Neural progenitor cell (in vitro differentiated cells): Measurements from ENCODE around the gene ABHD2. TPM values are rescaled to one million over a fixed set of nuclear protein-coding genes. Genes with fewer than 3 reads are reported as not detected.

ENCODE experiments used
- DNase-seq: peaks from one replicate; pipeline ENCODE4 v3.0.0-alpha.2; 2016; ENCODE audit warnings: low spot score
- H2AFZ ChIP-seq: fragments of 200-600 bp; sonication (generic); replicated peaks from 2 replicates; pipeline ENCODE4 v1.6.1; 2016; ENCODE audit warnings: antibody characterized with exemption
- H3F3A ChIP-seq: fragments of 200-600 bp; sonication (generic); 2 replicates; pipeline ENCODE4 v1.6.1; 2016; ENCODE audit warnings: antibody characterized with exemption, low read depth
- H3K27ac ChIP-seq: fragments of 200-600 bp; sonication (generic); 2 replicates; pipeline ENCODE4 v1.5.1; 2016; ENCODE audit warnings: mild to moderate bottlenecking
- H3K27me3 ChIP-seq: fragments of 200-600 bp; sonication (generic); 2 replicates; pipeline ENCODE4 v1.6.1; 2016; ENCODE audit warnings: mild to moderate bottlenecking, moderate library complexity
- H3K36me3 ChIP-seq: fragments of 200-600 bp; sonication (generic); 2 replicates; pipeline ENCODE4 v1.5.1; 2016
- H3K4me1 ChIP-seq: fragments of 200-600 bp; sonication (generic); 2 replicates; pipeline ENCODE4 v1.6.1; 2016; ENCODE audit warnings: mixed run types
- H3K4me2 ChIP-seq: fragments of 200-600 bp; sonication (generic); 2 replicates; pipeline ENCODE4 v1.6.1; 2016
- H3K4me3 ChIP-seq: fragments of 200-600 bp; sonication (generic); 2 replicates; pipeline ENCODE4 v1.5.1; 2016
- H3K79me2 ChIP-seq: fragments of 200-600 bp; sonication (generic); 2 replicates; pipeline ENCODE4 v1.6.1; 2016; ENCODE audit warnings: low read depth
- H3K9ac ChIP-seq: fragments of 200-600 bp; sonication (generic); 2 replicates; pipeline ENCODE4 v1.6.1; 2016
- H3K9me3 ChIP-seq: fragments of 200-600 bp; sonication (generic); 2 replicates; pipeline ENCODE4 v1.5.1; 2016; ENCODE audit warnings: low read depth
- H4K20me1 ChIP-seq: fragments of 200-600 bp; sonication (generic); 2 replicates; pipeline ENCODE4 v1.6.1; 2016; ENCODE audit warnings: low read depth
- H3K27ac Mint-ChIP-seq: 3 replicates; pipeline ENCODE4 v1.8.0; 2021; ENCODE audit warnings: mixed read lengths
- H3K27me3 Mint-ChIP-seq: 2 replicates; pipeline ENCODE4 v1.8.0; 2022; ENCODE audit warnings: low read depth, mild to moderate bottlenecking, inconsistent platforms, moderate library complexity, mixed read lengths; ENCODE audit not compliant: insufficient read depth
- H3K36me3 Mint-ChIP-seq: 3 replicates; pipeline ENCODE4 v1.8.0; 2021; ENCODE audit warnings: mixed read lengths
- H3K4me1 Mint-ChIP-seq: 3 replicates; pipeline ENCODE4 v1.8.0; 2021; ENCODE audit warnings: mixed read lengths
- H3K4me3 Mint-ChIP-seq: 3 replicates; pipeline ENCODE4 v1.8.0; 2021; ENCODE audit warnings: mild to moderate bottlenecking, moderate library complexity, mixed read lengths
- H3K9me3 Mint-ChIP-seq: 3 replicates; pipeline ENCODE4 v1.8.0; 2020; ENCODE audit warnings: mixed read lengths
- CTCF ChIP-seq: fragments of 200-600 bp; sonication (generic); IDR thresholded peaks from 2 replicates; pipeline ENCODE4 v1.5.1; 2017; ENCODE audit warnings: antibody characterized with exemption, mild to moderate bottlenecking
- EZH2 ChIP-seq: fragments of 200-600 bp; sonication (generic); IDR thresholded peaks from 2 replicates; pipeline ENCODE4 v1.6.1; 2017; ENCODE audit warnings: antibody characterized with exemption, mild to moderate bottlenecking, moderate library complexity
- EZH2phosphoT487 ChIP-seq: fragments of 200-600 bp; sonication (generic); IDR thresholded peaks from 2 replicates; pipeline ENCODE4 v1.6.1; 2017; ENCODE audit warnings: antibody characterized with exemption
- total RNA-seq: library from RNA; depleted of rRNA; stranded (reverse); fragments of >200 nt; gene quantifications from 2 replicates; pipeline ENCODE4 v1.2.3, GENCODE V29; 2015; ENCODE audit warnings: low replicate concordance

Gene ABHD2
- total RNA-seq, 1 donor from 2014 or later, result 10.9 TPM

DNA sequence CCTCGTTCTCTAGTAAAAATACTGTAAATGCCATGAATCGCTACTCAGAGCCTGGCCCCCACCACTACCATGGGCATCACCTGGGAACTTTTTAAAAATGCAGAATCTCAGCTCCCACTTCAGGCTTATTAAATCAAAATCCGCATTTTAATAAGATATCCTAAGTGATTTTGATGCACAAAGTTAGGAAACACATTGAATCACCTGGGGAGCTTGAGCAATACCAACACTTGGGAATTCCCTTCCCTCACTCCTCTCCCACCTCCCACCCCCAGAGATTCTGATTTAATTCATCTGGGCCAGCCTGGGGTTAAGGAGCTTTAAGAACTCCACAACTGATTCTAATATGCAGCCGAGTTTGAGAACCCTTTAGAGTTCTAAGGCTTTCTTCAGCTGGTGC, 106.4 kb downstream of the ABHD2 start:
- Histone ChIP-seq H3F3A (peaks cover 28% of the 10 kb centered on the region), H3K9ac (no peak overlapping the region), H3K4me3 (no peak overlapping the region), H3K9me3 (no peaks in the 10 kb centered on the region), H3K27me3 (no peaks in the 10 kb centered on the region), H3K4me2 (no peak overlapping the region), H3K27ac (no peak overlapping the region), H4K20me1 (peaks cover 4% of the 10 kb centered on the region), H3K36me3 (no peaks in the 10 kb centered on the region), H2AFZ (no peak overlapping the region), H3K4me1 (peaks cover 37% of the 10 kb centered on the region), H3K79me2 (no peaks in the 10 kb centered on the region)
- Mint-ChIP-seq H3K36me3 (peaks cover 17% of the 10 kb centered on the region), H3K27me3 (peaks cover 2% of the 10 kb centered on the region), H3K9me3 (no peaks in the 10 kb centered on the region), H3K4me1 (peaks cover 37% of the 10 kb centered on the region), H3K27ac (no peak overlapping the region), H3K4me3 (no peak overlapping the region)
- no peak for TF ChIP-seq EZH2
- TF ChIP-seq CTCF, result no peak
- no peak for TF ChIP-seq EZH2phosphoT487
- no peak for DNase-seq

GRCh38 chr15:89195836-89196235, 107.6 kb downstream of the ABHD2 start:
- Mint-ChIP-seq H3K27me3 (peaks cover 4% of the 10 kb centered on the region), H3K27ac (peak overlapping the region; percentile 12), H3K9me3 (no peaks in the 10 kb centered on the region), H3K4me1 (peaks cover 46% of the 10 kb centered on the region), H3K4me3 (no peak overlapping the region), H3K36me3 (peaks cover 17% of the 10 kb centered on the region)
- no peak for TF ChIP-seq CTCF
- TF ChIP-seq EZH2phosphoT487, result no peak
- TF ChIP-seq EZH2, result no peak
- no peak overlapping the region for H3K9ac ChIP-seq
- no peaks in the 10 kb centered on the region for H3K36me3 ChIP-seq
- peaks cover 44% of the 10 kb centered on the region for H3K4me1 ChIP-seq
- no peak overlapping the region for H3K27ac ChIP-seq
- H3F3A ChIP-seq, result peaks cover 34% of the 10 kb centered on the region
- H3K79me2 ChIP-seq, result no peaks in the 10 kb centered on the region
- H4K20me1 ChIP-seq, result peaks cover 4% of the 10 kb centered on the region
- H3K27me3 ChIP-seq, result no peaks in the 10 kb centered on the region
- H2AFZ ChIP-seq, result no peak overlapping the region
- H3K4me2 ChIP-seq, result no peak overlapping the region
- no peak overlapping the region for H3K4me3 ChIP-seq
- H3K9me3 ChIP-seq, result no peaks in the 10 kb centered on the region
- DNase-seq, result no peak

DNA sequence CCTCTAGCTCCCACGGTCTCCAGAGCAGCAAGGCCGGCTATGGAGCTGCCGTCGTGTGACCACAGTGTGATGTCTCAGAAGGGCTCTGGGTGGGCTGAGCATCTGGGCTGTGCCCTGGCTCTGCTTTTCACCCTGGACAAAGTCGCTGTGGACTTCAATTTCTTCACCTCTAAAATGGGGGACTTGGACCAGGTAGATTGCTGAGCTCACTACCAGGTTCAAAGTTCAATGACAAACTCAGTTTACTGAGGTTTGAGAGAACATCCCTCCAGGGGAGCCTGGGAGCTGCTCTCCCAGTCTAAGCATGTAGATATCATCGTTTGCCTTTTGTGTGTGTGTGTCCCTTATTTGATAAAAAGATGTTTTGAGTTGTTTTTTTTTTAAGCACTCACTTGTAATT, 108.0 kb downstream of the ABHD2 start:
- Histone ChIP-seq H3K9me3 (no peaks in the 10 kb centered on the region), H3K9ac (no peak overlapping the region), H3K4me3 (no peak overlapping the region), H3K4me2 (no peak overlapping the region), H3K36me3 (no peaks in the 10 kb centered on the region), H2AFZ (no peak overlapping the region), H4K20me1 (peaks cover 4% of the 10 kb centered on the region), H3K79me2 (no peaks in the 10 kb centered on the region), H3K4me1 (peaks cover 44% of the 10 kb centered on the region), H3F3A (peaks cover 34% of the 10 kb centered on the region), H3K27me3 (no peaks in the 10 kb centered on the region), H3K27ac (no peak overlapping the region)
- peaks cover 48% of the 10 kb centered on the region for H3K4me1 Mint-ChIP-seq
- H3K27ac Mint-ChIP-seq, result peak overlapping the region; percentile 34
- TF ChIP-seq CTCF, result no peak
- TF ChIP-seq EZH2, result no peak
- TF ChIP-seq EZH2phosphoT487, result no peak
- peaks cover 15% of the 10 kb centered on the region for H3K36me3 Mint-ChIP-seq
- DNase-seq, result no peak
- peaks cover 4% of the 10 kb centered on the region for H3K27me3 Mint-ChIP-seq
- H3K4me3 Mint-ChIP-seq, result no peak overlapping the region
- no peaks in the 10 kb centered on the region for H3K9me3 Mint-ChIP-seq
